Natural killer cell (primary cell): ENCODE data around the gene NINJ1. TPM values are rescaled to one million over a fixed set of nuclear protein-coding genes. Genes with fewer than 3 reads are reported as not detected.

Experiments used
- ATAC-seq, 3 donors: fragments of 150-1000 bp in 2 of 3; fragments of 200-7000 bp in 1 of 3; cut with Tn5 transposase; 1 replicate in 1 of 3; 2 replicates in 2 of 3; pipeline ENCODE4 v1.10.0; 2021; ENCODE audit warnings: mild to moderate bottlenecking in 2 of 3, moderate library complexity in 2 of 3
- DNase-seq, 2 donors: peaks; one replicate each; pipeline versions ENCODE4 v3.0.0 to v3.0.0-alpha.2; 2013 to 2021; ENCODE audit warnings: mixed read lengths in 1 of 2
- H3K27ac ChIP-seq: one replicate; pipeline ENCODE4 v1.5.1; 2013; ENCODE audit warnings: mild to moderate bottlenecking, low read length
- H3K27me3 ChIP-seq: one replicate; pipeline ENCODE4 v1.6.1; 2013; ENCODE audit warnings: low read length; ENCODE audit not compliant: control insufficient read depth, insufficient read depth
- H3K36me3 ChIP-seq: one replicate; pipeline ENCODE4 v1.6.1; 2013; ENCODE audit warnings: low read length; ENCODE audit not compliant: control insufficient read depth, insufficient read depth
- H3K4me1 ChIP-seq: one replicate; pipeline ENCODE4 v1.6.1; 2013; ENCODE audit warnings: low read length; ENCODE audit not compliant: control insufficient read depth, insufficient read depth
- H3K4me3 ChIP-seq: one replicate; pipeline ENCODE4 v1.5.1; 2013; ENCODE audit warnings: low read length
- H3K9me3 ChIP-seq: one replicate; pipeline ENCODE4 v1.6.1; 2013; ENCODE audit warnings: low read length; ENCODE audit not compliant: control insufficient read depth, insufficient read depth
- H3K27ac Mint-ChIP-seq, 2 donors: one replicate each; pipeline ENCODE4 v1.8.0; 2022; ENCODE audit warnings: mild to moderate bottlenecking in 2 of 2, mixed read lengths in 2 of 2, moderate library complexity in 1 of 2
- H3K27me3 Mint-ChIP-seq, 2 donors: one replicate each; pipeline ENCODE4 v1.8.0; 2022; ENCODE audit warnings: low read depth in 2 of 2, mixed read lengths in 2 of 2
- H3K36me3 Mint-ChIP-seq: one replicate; pipeline ENCODE4 v1.8.0; 2022; ENCODE audit warnings: mixed read lengths
- H3K4me1 Mint-ChIP-seq, 2 donors: one replicate each; pipeline ENCODE4 v1.8.0; 2022; ENCODE audit warnings: mixed read lengths in 2 of 2
- H3K4me3 Mint-ChIP-seq: one replicate; pipeline ENCODE4 v1.8.0; 2022; ENCODE audit warnings: mild to moderate bottlenecking, moderate library complexity, mixed read lengths
- H3K9me3 Mint-ChIP-seq, 2 donors: one replicate each; pipeline ENCODE4 v1.8.0; 2022; ENCODE audit warnings: mixed read lengths in 2 of 2
- CTCF ChIP-seq: fragments of 200-600 bp; IDR thresholded peaks from one replicate; pipeline ENCODE4 v1.8.0; 2022; ENCODE audit warnings: antibody characterized with exemption
- WGBS: methylation state at CpG from one replicate; pipeline ENCODE4 v1.1.7; 2013; ENCODE audit warnings: missing lambda C conversion rate; ENCODE audit not compliant: insufficient coverage; 5-methylcytosine and 5-hydroxymethylcytosine counted together
- intact Hi-C: fragments of 100-400 bp; cut with micrococcal nuclease; formaldehyde crosslinking; loops from one replicate; pipeline ENCODE4 v1.14.2; 2022
- total RNA-seq, 4 donors: library from RNA; stranded (reverse); fragments of 120-200 nt in 1 of 4; gene quantifications; one replicate each; pipeline versions ENCODE4 v1.2.3 to v1.2.4, GENCODE V29; 2013 to 2022

NINJ1 gene
- total RNA-seq, 3 donors from 2014 or later (not counting 1 experiment from before 2014, with no cell fraction given): 87.3 to 121 (median 93.8) TPM

GRCh38 chr9:93131599-93132286, 2.3 kb downstream of the NINJ1 start:
- WGBS: 93% methylated on average over 13 of the region's 13 CpGs
- Histone ChIP-seq H3K4me3 (no peak overlapping the region), H3K27ac (no peak overlapping the region), H3K27me3 (no peaks in the 10 kb centered on the region), H3K36me3 (no peaks in the 10 kb centered on the region), H3K9me3 (no peaks in the 10 kb centered on the region), H3K4me1 (peaks cover 61% of the 10 kb centered on the region)
- DNase-seq: no peak
- peak overlapping the region in 1 of 2 donors; percentile 97 for H3K27ac Mint-ChIP-seq
- H3K4me1 Mint-ChIP-seq: peaks cover 28 to 36% of the 10 kb centered on the region in 2 donors
- peaks cover 0 to 5% of the 10 kb centered on the region in 2 donors for H3K27me3 Mint-ChIP-seq
- peak overlapping the region; percentile 40 for H3K4me3 Mint-ChIP-seq
- no peak for TF ChIP-seq CTCF
- no peaks in the 10 kb centered on the region for H3K36me3 Mint-ChIP-seq
- intact Hi-C loops: loop anchor here (5.0 to 10.0 kb wide), 2 partner anchors 34 to 323 kb away; partner anchors contain the start of genes CARD19, FAM120A and FAM120AOS
- no peaks in the 10 kb centered on the region for H3K9me3 Mint-ChIP-seq
- no peak for ATAC-seq

- Mint-ChIP-seq H3K27me3 (peaks cover 0 to 5% of the 10 kb centered on the region in 2 donors), H3K4me1 (peaks cover 35 to 44% of the 10 kb centered on the region in 2 donors), H3K27ac (peak overlapping the region in 1 of 2 donors; percentile 97), H3K4me3 (peak overlapping the region; percentile 53), H3K9me3 (no peaks in the 10 kb centered on the region), H3K36me3 (no peaks in the 10 kb centered on the region)
- Histone ChIP-seq H3K27ac (no peak overlapping the region), H3K4me1 (peaks cover 69% of the 10 kb centered on the region), H3K36me3 (no peaks in the 10 kb centered on the region), H3K27me3 (no peaks in the 10 kb centered on the region), H3K4me3 (no peak overlapping the region), H3K9me3 (no peaks in the 10 kb centered on the region)
- no peak for DNase-seq
- no peak for TF ChIP-seq CTCF
- intact Hi-C loops: loop anchor here (5.0 to 10.0 kb wide), 2 partner anchors 34 to 324 kb away; partner anchors contain the start of genes CARD19, FAM120A and FAM120AOS
- WGBS: 70% methylated on average over 15 of the region's 15 CpGs
- ATAC-seq: no peak
These were observed 3.1 kb downstream of the NINJ1 start for GRCh38 chr9:93130861-93131481.

- peaks cover 0 to 5% of the 10 kb centered on the region in 2 donors for H3K27me3 Mint-ChIP-seq
- no peak for DNase-seq
- peaks cover 39 to 48% of the 10 kb centered on the region in 2 donors for H3K4me1 Mint-ChIP-seq
- no peaks in the 10 kb centered on the region for H3K36me3 ChIP-seq
- peak overlapping the region; percentile 53 for H3K4me3 Mint-ChIP-seq
- peaks cover 75% of the 10 kb centered on the region for H3K4me1 ChIP-seq
- WGBS: 92% methylated on average over 11 of the region's 11 CpGs
- intact Hi-C loops: loop anchor here (5.0 to 10.0 kb wide), 2 partner anchors 33 to 325 kb away; partner anchors contain the start of genes CARD19, FAM120A and FAM120AOS
- H3K4me3 ChIP-seq: no peak overlapping the region
- H3K27ac ChIP-seq: no peak overlapping the region
- H3K27me3 ChIP-seq: no peaks in the 10 kb centered on the region
- peak overlapping the region; percentile 29 to 97 for H3K27ac Mint-ChIP-seq
- H3K36me3 Mint-ChIP-seq: no peaks in the 10 kb centered on the region
- no peak for ATAC-seq
- no peaks in the 10 kb centered on the region for H3K9me3 Mint-ChIP-seq
- TF ChIP-seq CTCF: no peak
- H3K9me3 ChIP-seq: no peaks in the 10 kb centered on the region
These were observed 4.2 kb downstream of the NINJ1 start for GRCh38 chr9:93129691-93130500.
